HG02870 (cell line): ENCODE measurements around the gene ELK3.
"Not testable (repeated sequence)": the region's sequence is repeated elsewhere in the genome, so short reads cannot be mapped to it uniquely, and the experiment has no call there.

Source experiments
- ATAC-seq: cut with Tn5 transposase; IDR thresholded peaks from one replicate; pipeline ENCODE4 v1.9.1; 2021; ENCODE audit warnings: mild to moderate bottlenecking, moderate library complexity; ENCODE audit not compliant: unreplicated experiment

ELK3 gene

DNA sequence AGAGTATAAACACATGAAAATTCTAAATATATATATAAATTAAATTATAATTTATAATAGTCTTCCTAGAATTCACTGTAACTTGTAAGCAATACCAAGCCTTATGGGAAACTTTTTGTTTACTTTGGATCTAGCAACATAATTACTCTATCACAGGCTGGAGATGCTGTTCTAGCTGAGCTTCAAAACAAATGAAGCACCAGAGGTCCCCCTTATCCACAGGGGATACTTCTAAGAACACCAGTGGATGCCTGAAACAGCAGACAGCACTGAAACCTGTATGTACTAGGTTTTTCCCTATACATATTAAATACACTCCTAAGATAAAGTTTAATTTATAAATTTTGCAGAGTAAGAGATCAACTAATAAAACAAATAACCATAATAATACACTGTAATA is 109.5 kb downstream of the ELK3 start:
- no peak for ATAC-seq

DNA sequence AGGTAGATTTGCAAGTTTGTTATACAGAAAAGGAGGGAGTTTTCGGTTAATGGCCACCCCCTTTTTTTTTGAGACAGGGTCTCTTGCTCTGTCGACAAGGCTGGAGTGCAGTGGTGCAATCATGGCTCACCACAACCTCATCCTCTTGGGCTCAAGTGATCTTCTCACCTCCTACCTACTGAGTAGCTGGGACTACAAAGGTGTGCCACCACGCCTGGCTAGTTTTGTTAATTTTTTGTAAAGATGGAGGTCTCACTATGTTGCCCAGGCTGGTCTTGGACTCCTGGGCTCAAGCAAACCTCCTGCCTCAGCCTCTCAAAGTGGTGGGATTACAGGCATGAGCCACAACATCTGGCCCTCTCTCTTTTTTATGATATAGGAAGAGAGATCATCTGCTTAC is 111.5 kb downstream of the ELK3 start:
- ATAC-seq: no peak

DNA sequence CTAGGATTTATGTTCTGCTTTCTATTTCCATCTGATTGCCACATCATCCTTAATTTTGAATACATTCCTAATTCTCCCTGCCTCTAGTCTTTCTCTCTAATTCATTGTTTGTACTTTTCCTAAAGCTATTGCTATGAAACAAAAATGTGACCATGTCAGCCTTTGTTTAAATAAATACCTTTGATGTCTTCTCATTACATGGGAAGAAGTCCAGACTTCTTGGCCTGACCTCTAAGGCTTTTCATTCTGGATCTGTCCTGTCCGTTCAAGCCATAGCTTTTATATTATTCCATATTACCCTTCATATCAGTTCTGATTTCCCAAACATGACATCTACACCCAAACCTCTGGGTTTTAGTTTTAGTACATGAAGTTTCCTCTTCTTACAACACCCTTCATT is 114.7 kb downstream of the ELK3 start:
- ATAC-seq: no peak

DNA sequence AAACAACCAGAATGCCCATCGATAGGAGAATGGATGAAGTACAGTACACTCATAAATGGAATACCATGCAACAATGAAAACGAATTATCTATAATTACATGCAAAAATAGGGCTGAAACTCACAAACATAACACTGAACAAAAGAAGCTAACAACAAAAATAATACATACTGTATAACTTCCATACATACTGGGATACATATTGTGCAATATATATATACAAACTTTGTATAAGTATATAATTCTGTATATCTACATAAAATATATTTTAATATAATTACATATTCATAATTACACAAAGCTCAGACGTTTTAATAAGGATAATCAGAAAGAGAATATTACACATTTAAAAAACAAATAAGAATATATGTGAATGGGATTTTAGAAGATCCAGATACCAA is 115.9 kb downstream of the ELK3 start:
- no peak for ATAC-seq

DNA sequence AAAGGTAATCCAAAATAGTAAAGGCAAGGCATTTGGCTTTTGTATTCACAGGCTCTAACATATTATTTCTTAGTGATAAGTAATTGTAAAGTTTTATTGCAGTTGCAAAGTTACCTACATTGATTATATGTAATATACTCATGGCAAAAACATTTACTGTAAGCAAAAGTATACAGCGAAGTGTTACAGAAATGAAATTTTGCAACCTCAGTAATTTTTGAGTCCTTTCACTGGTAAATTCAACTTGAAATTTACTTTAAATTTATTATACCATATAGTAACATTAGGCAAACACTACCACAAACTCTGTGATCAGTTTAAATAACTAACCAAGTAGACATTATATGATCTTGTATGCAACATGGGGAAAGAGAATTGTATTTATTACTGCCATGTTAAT is 117.0 kb downstream of the ELK3 start:
- ATAC-seq: no peak

DNA sequence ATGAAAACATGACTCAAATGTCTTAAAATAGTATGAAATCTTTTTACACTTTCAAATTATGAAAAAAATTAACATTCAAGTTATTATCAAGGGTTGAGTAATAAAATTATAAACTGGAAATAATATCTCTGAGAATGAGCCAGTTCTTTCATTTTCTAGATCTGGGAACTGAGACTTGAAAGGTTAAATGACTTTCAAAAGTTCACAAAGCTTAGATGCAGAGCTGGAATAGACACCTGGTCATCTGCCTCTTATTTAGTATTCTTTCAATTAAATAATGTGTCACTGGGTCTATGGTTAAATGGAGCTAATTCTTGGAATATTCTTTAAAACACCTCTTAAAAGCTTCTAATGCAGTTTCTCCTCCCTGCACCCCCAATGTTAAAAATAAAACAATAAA is 119.4 kb downstream of the ELK3 start:
- ATAC-seq: no peak

DNA sequence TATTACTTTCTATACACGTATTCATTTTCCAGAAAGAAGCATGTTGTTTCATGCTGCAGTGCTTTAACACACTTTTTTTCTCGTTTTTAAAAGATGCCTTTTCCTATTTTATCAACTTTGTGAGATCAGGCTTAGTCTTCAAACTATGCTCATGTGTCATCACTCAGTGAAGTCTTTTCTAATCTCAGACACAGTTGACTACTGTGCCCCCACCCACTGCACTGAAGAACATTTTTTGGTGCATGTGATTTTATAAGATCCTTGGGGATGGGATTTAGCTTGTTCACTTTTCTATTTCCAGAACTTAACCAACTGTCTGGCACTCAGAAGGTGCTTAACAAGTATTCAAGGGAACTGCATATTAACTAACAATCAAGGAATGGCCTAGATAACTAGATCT is 120.5 kb downstream of the ELK3 start:
- ATAC-seq: no peak

DNA sequence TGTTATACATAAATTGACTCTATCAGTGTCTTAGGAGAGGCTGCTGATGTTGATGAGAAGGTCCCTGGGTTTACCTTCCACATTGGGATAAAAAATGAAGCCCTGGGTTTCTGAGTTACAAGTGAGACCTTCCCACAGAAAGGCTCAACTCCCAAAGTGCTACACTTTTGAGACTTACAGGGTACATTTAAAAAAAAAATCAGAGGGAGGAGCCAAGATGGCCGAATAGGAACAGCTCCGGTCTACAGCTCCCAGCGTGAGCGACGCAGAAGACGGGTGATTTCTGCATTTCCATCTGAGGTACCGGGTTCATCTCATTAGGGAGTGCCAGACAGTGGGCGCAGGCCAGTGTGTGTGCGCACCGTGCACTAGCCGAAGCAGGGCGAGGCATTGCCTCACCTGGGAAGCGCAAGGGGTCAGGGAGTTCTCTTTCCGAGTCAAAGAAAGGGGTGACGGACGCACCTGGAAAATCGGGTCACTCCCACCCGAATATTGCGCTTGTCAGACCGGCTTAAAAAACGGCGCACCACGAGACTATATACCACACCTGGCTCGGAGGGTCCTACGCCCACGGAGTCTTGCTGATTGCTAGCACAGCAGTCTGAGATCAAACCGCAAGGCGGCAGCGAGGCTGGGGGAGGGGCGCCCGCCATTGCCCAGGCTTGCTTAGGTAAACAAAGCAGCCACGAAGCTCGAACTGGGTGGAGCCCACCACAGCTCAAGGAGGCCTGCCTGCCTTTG is 121.7 kb downstream of the ELK3 start:
- ATAC-seq: not testable (repeated sequence)

DNA sequence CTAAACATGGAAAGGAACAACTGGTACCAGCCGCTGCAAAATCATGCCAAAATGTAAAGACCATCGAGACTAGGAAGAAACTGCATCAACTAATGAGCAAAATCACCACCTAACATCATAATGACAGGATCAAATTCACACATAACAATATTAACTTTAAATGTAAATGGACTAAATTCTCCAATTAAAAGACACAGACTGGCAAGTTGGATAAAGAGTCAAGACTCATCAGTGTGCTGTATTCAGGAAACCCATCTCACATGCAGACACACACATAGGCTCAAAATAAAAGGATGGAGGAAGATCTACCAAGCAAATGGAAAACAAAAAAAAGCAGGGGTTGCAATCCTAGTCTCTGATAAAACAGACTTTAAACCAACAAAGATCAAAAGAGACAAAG is 123.6 kb downstream of the ELK3 start:
- not testable (repeated sequence) for ATAC-seq
